Measurements from ENCODE around the gene FABP1.

FABP1 gene
- total RNA-seq, result 0 reads per million in 3 donors

GRCh38 chr2:88127888-88128653, at the start of gene FABP1:
FABP1 (minus strand) TSS chr2:88128062; CDS start chr2:88128017, 45 bp downstream.
- Histone ChIP-seq H3K27me3 (replicated peaks; ENCODE audit: control insufficient read depth, insufficient read depth, low read length, poor library complexity, severe bottlenecking) (no peaks in the 10 kb centered on the region), H3K4me3 (ENCODE audit: insufficient read depth, low read depth, low read length, poor library complexity, severe bottlenecking) (no peak within 1 kb of the TSS), H3K27ac (ENCODE audit: insufficient read depth, low read length, poor library complexity, severe bottlenecking) (no peak within 1 kb of the TSS), H3K9me3 (ENCODE audit: control insufficient read depth, low read length) (no peaks in the 10 kb centered on the region), H3K4me1 (ENCODE audit: control insufficient read depth, insufficient read depth, low read length, poor library complexity, severe bottlenecking) (no peaks in the 10 kb centered on the region), H3K36me3 (ENCODE audit: control insufficient read depth, insufficient read depth, low read length) (no peaks in the 10 kb centered on the region)
- DNase-seq, result no peak

DNA sequence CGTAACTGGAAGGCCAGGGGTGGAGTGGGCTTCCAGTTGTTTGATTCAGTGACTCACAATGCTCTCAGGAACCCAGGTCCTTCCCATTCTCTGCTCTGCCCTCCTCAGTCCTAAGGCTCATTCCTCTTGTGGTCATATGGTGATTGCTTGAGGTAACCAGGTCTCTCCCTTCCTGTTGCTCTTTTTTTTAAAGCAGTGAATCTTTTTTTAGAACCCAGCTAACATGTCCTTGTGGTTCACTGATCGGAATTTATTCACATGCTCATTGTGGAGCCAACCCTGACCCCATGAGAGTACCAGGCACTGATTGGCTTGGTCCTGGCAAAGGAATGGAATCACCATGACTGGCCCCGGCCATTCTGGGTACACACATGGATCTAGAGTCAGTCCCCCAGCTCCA, 49.7 kb upstream of the FABP1 start:
- Histone ChIP-seq H3K4me3 (ENCODE audit: insufficient read depth, low read depth, low read length, poor library complexity, severe bottlenecking) (no peak overlapping the region), H3K4me1 (ENCODE audit: control insufficient read depth, insufficient read depth, low read length, poor library complexity, severe bottlenecking) (no peaks in the 10 kb centered on the region), H3K27me3 (replicated peaks; ENCODE audit: control insufficient read depth, insufficient read depth, low read length, poor library complexity, severe bottlenecking) (no peaks in the 10 kb centered on the region), H3K36me3 (ENCODE audit: control insufficient read depth, insufficient read depth, low read length) (no peaks in the 10 kb centered on the region), H3K27ac (ENCODE audit: insufficient read depth, low read length, poor library complexity, severe bottlenecking) (no peak overlapping the region), H3K9me3 (ENCODE audit: control insufficient read depth, low read length) (no peaks in the 10 kb centered on the region)
- no peak for DNase-seq

DNA sequence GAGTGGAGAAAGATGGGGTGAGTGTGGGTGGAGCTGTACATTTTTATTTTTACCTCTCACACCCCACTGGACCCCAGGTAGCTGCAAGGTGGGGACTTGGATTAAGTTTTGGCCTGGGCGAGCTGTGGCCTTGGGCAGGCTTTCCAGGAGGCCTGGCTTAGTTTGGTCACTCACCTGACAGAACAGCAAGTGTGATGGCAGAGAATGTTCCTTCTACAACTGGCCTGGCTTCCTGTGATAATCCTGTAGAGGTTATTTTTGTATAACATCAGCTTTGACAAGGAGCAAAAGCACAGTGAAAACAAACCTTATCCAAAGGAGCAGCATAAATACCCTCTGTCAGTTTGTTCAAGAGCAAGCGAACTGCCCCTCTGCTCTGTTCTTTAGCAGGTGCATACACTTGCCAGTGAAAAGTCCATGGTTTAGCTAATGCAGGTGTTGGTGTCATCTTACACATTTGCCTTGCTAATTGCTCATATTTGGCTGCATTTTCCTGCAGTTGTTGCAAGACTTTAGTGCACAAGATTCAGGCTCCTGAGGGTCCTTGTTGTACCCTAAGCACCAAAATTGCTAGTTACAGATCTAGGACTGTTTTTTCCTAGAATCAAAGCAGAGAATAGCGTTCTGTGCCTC, 48.6 kb upstream of the FABP1 start:
- no peaks in the 10 kb centered on the region for H3K4me1 ChIP-seq (ENCODE audit: control insufficient read depth, insufficient read depth, low read length, poor library complexity, severe bottlenecking)
- H3K27ac ChIP-seq (ENCODE audit: insufficient read depth, low read length, poor library complexity, severe bottlenecking), result no peak overlapping the region
- H3K4me3 ChIP-seq (ENCODE audit: insufficient read depth, low read depth, low read length, poor library complexity, severe bottlenecking), result no peak overlapping the region
- no peaks in the 10 kb centered on the region for H3K9me3 ChIP-seq (ENCODE audit: control insufficient read depth, low read length)
- H3K36me3 ChIP-seq (ENCODE audit: control insufficient read depth, insufficient read depth, low read length), result no peaks in the 10 kb centered on the region
- no peak for DNase-seq
- no peaks in the 10 kb centered on the region for H3K27me3 ChIP-seq (replicated peaks; ENCODE audit: control insufficient read depth, insufficient read depth, low read length, poor library complexity, severe bottlenecking)

DNA sequence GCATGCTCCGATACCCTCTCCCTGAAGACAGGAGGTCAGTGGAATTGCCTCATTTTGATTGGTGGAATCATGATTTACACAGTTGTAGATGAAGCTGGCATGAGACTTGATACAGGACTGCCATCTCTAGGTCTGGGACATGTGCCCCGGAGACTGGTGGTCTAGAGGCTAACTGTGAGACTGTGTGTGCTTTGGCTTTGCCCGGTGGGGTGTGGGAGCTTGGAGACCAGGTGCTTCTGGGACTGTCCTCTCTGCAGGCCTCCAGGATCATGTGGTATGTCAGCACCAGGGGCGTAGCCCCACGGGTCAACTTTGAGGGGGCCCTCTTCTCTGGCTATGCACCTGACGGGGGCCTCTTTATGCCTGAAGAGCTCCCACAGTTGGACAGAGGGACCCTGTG, 45.0 kb upstream of the FABP1 start:
- H3K27me3 ChIP-seq (replicated peaks; ENCODE audit: control insufficient read depth, insufficient read depth, low read length, poor library complexity, severe bottlenecking), result no peaks in the 10 kb centered on the region
- no peak overlapping the region for H3K27ac ChIP-seq (ENCODE audit: insufficient read depth, low read length, poor library complexity, severe bottlenecking)
- no peak for DNase-seq
- no peaks in the 10 kb centered on the region for H3K36me3 ChIP-seq (ENCODE audit: control insufficient read depth, insufficient read depth, low read length)
- no peaks in the 10 kb centered on the region for H3K4me1 ChIP-seq (ENCODE audit: control insufficient read depth, insufficient read depth, low read length, poor library complexity, severe bottlenecking)
- H3K9me3 ChIP-seq (ENCODE audit: control insufficient read depth, low read length), result no peaks in the 10 kb centered on the region
- H3K4me3 ChIP-seq (ENCODE audit: insufficient read depth, low read depth, low read length, poor library complexity, severe bottlenecking), result no peak overlapping the region

DNA sequence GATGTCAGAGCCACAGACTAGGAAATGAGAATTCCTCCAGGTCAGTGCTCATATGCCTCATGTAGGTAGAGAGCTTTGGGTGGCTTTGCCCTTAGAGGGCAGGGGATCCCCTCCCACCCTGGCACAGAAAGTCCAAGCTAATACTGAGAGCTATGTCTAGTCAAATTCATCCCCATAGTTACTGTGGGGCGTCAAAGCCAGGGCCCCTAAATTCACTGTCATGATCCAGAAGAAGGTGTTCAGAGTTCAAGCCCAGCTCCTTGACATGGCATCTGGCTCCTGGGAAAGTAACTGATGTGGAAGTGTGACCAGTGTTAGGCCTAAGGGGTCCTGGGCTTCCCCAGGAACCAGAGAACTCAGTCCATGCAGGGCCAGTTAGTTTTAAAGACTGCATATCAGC, 44.1 kb upstream of the FABP1 start:
- Histone ChIP-seq H3K36me3 (ENCODE audit: control insufficient read depth, insufficient read depth, low read length) (no peaks in the 10 kb centered on the region), H3K27me3 (replicated peaks; ENCODE audit: control insufficient read depth, insufficient read depth, low read length, poor library complexity, severe bottlenecking) (no peaks in the 10 kb centered on the region), H3K4me3 (ENCODE audit: insufficient read depth, low read depth, low read length, poor library complexity, severe bottlenecking) (no peak overlapping the region), H3K27ac (ENCODE audit: insufficient read depth, low read length, poor library complexity, severe bottlenecking) (no peak overlapping the region), H3K4me1 (ENCODE audit: control insufficient read depth, insufficient read depth, low read length, poor library complexity, severe bottlenecking) (no peaks in the 10 kb centered on the region), H3K9me3 (ENCODE audit: control insufficient read depth, low read length) (no peaks in the 10 kb centered on the region)
- no peak for DNase-seq

- no peaks in the 10 kb centered on the region for H3K4me1 ChIP-seq (ENCODE audit: control insufficient read depth, insufficient read depth, low read length, poor library complexity, severe bottlenecking)
- no peak for DNase-seq
- no peaks in the 10 kb centered on the region for H3K27me3 ChIP-seq (replicated peaks; ENCODE audit: control insufficient read depth, insufficient read depth, low read length, poor library complexity, severe bottlenecking)
- H3K27ac ChIP-seq (ENCODE audit: insufficient read depth, low read length, poor library complexity, severe bottlenecking), result no peak overlapping the region
- no peaks in the 10 kb centered on the region for H3K9me3 ChIP-seq (ENCODE audit: control insufficient read depth, low read length)
- H3K36me3 ChIP-seq (ENCODE audit: control insufficient read depth, insufficient read depth, low read length), result no peaks in the 10 kb centered on the region
- peak overlapping the region; percentile 52 for H3K4me3 ChIP-seq (ENCODE audit: insufficient read depth, low read depth, low read length, poor library complexity, severe bottlenecking)
Measured at GRCh38 chr2:88170472-88170892, 42.6 kb upstream of the FABP1 start.

DNA sequence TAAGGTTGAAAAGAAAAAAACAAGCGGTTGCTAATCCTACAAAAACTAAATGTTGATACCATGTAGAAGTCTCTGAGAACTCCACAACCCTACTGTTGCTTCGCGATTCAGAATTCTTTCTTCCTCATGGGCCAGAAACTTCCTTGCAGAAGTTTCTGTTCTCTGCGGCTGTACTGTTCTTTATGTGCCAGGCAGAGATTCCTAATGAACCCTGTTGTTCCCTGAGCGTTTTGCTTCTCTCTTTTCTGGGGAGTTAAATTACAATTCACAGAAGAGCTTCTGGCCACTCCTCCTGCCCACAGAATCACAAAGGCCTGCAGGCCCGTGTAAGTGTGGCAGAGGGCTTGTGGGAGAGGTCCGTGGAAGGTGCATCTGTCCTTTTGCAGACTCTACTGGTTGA, 40.5 kb upstream of the FABP1 start:
- no peak for DNase-seq
- Histone ChIP-seq H3K4me1 (ENCODE audit: control insufficient read depth, insufficient read depth, low read length, poor library complexity, severe bottlenecking) (no peaks in the 10 kb centered on the region), H3K27ac (ENCODE audit: insufficient read depth, low read length, poor library complexity, severe bottlenecking) (no peak overlapping the region), H3K36me3 (ENCODE audit: control insufficient read depth, insufficient read depth, low read length) (no peaks in the 10 kb centered on the region), H3K27me3 (replicated peaks; ENCODE audit: control insufficient read depth, insufficient read depth, low read length, poor library complexity, severe bottlenecking) (no peaks in the 10 kb centered on the region), H3K4me3 (ENCODE audit: insufficient read depth, low read depth, low read length, poor library complexity, severe bottlenecking) (no peak overlapping the region), H3K9me3 (ENCODE audit: control insufficient read depth, low read length) (no peaks in the 10 kb centered on the region)

GRCh38 chr2:88167740-88168139, 39.9 kb upstream of the FABP1 start:
- H3K27ac ChIP-seq (ENCODE audit: insufficient read depth, low read length, poor library complexity, severe bottlenecking), result no peak overlapping the region
- H3K9me3 ChIP-seq (ENCODE audit: control insufficient read depth, low read length), result no peaks in the 10 kb centered on the region
- H3K4me1 ChIP-seq (ENCODE audit: control insufficient read depth, insufficient read depth, low read length, poor library complexity, severe bottlenecking), result no peaks in the 10 kb centered on the region
- H3K4me3 ChIP-seq (ENCODE audit: insufficient read depth, low read depth, low read length, poor library complexity, severe bottlenecking), result no peak overlapping the region
- H3K36me3 ChIP-seq (ENCODE audit: control insufficient read depth, insufficient read depth, low read length), result no peaks in the 10 kb centered on the region
- H3K27me3 ChIP-seq (replicated peaks; ENCODE audit: control insufficient read depth, insufficient read depth, low read length, poor library complexity, severe bottlenecking), result no peaks in the 10 kb centered on the region
- no peak for DNase-seq

- Histone ChIP-seq H3K27me3 (replicated peaks; ENCODE audit: control insufficient read depth, insufficient read depth, low read length, poor library complexity, severe bottlenecking) (no peaks in the 10 kb centered on the region), H3K27ac (ENCODE audit: insufficient read depth, low read length, poor library complexity, severe bottlenecking) (no peak overlapping the region), H3K36me3 (ENCODE audit: control insufficient read depth, insufficient read depth, low read length) (no peaks in the 10 kb centered on the region), H3K9me3 (ENCODE audit: control insufficient read depth, low read length) (no peaks in the 10 kb centered on the region), H3K4me1 (ENCODE audit: control insufficient read depth, insufficient read depth, low read length, poor library complexity, severe bottlenecking) (no peaks in the 10 kb centered on the region), H3K4me3 (ENCODE audit: insufficient read depth, low read depth, low read length, poor library complexity, severe bottlenecking) (no peak overlapping the region)
- no peak for DNase-seq
Measured at GRCh38 chr2:88165332-88166003, 37.6 kb upstream of the FABP1 start.
